Uterus (tissue), 4 donors: ENCODE data around the gene SMAD5. TPM values are rescaled to one million over a fixed set of nuclear protein-coding genes. Genes with fewer than 3 reads are reported as not detected.

Source experiments
- DNase-seq, 2 donors: peaks; one replicate each; pipeline ENCODE4 v3.0.0-alpha.2; 2019 to 2020
- H3K27ac ChIP-seq, 2 donors: fragments of 200-600 bp; sonication (generic); 1 replicate in 1 of 2; 2 replicates in 1 of 2; pipeline ENCODE4 v1.5.1; 2016 to 2018
- H3K27me3 ChIP-seq, 2 donors: fragments of 200-600 bp; sonication (generic); one replicate each; pipeline ENCODE4 v1.5.1; 2018 to 2019; ENCODE audit warnings: control low read depth in 1 of 2
- H3K36me3 ChIP-seq, 2 donors: fragments of 200-600 bp; sonication (generic); one replicate each; pipeline ENCODE4 v1.5.1; 2019; ENCODE audit warnings: control low read depth in 1 of 2
- H3K4me1 ChIP-seq, 2 donors: fragments of 200-600 bp; sonication (generic); one replicate each; pipeline ENCODE4 v1.5.1; 2018 to 2019; ENCODE audit warnings: control low read depth in 1 of 2
- H3K4me3 ChIP-seq, 2 donors: fragments of 200-600 bp; sonication (generic); 1 replicate in 1 of 2; 2 replicates in 1 of 2; pipeline ENCODE4 v1.5.1; 2018 to 2019; ENCODE audit warnings: mild to moderate bottlenecking in 1 of 2
- H3K9me3 ChIP-seq, 2 donors: fragments of 200-600 bp; sonication (generic); one replicate each; pipeline ENCODE4 v1.5.1; 2019; ENCODE audit warnings: control low read depth in 1 of 2
- CTCF ChIP-seq, 4 experiments: fragments of 200-600 bp in 2 of 4; fragments of 450-650 bp in 2 of 4; sonication (generic) in 2 of 4; IDR thresholded peaks; one replicate each; pipeline ENCODE4 v1.5.1; 2016 to 2019; ENCODE audit warnings: antibody characterized with exemption in 4 of 4, mild to moderate bottlenecking in 2 of 4, moderate library complexity in 1 of 4
- POLR2A ChIP-seq, 2 donors: fragments of 450-650 bp; IDR thresholded peaks; one replicate each; pipeline ENCODE4 v1.6.1; 2016; ENCODE audit warnings: antibody characterized with exemption in 2 of 2, mild to moderate bottlenecking in 1 of 2, moderate library complexity in 1 of 2
- intact Hi-C: fragments of 100-400 bp; cut with DNase I; formaldehyde crosslinking; loops from one replicate; pipeline ENCODE4 v1.15.1; 2023; ENCODE audit warnings: low total_unique reads
- total RNA-seq, 4 donors: library from RNA; depleted of rRNA in 3 of 4; stranded (reverse); fragments of >200 nt in 3 of 4; gene quantifications; one replicate each; pipeline versions ENCODE4 v1.1.0 to v1.2.4, GENCODE V29; 2014 to 2023
- donor health status: DM: yes; HTN: yes; CAD: no.

Gene SMAD5
- total RNA-seq, 4 donors from 2014 or later: 33.0 to 193 (median 102) TPM

GRCh38 chr5:136222580-136223235, 90.1 kb downstream of the SMAD5 start:
- H3K4me1 ChIP-seq: no peaks in the 10 kb centered on the region
- H3K4me3 ChIP-seq: no peak overlapping the region
- DNase-seq: no peak
- no peaks in the 10 kb centered on the region for H3K9me3 ChIP-seq
- H3K27me3 ChIP-seq: no peaks in the 10 kb centered on the region
- TF ChIP-seq CTCF (IDR thresholded peaks at IDR 0.05): no peak
- TF ChIP-seq POLR2A (IDR thresholded peaks at IDR 0.05): no peak
- intact Hi-C loops: no loop called here
- no peaks in the 10 kb centered on the region for H3K36me3 ChIP-seq
- H3K27ac ChIP-seq: no peak overlapping the region

- Histone ChIP-seq H3K4me3 (no peak overlapping the region), H3K4me1 (no peaks in the 10 kb centered on the region), H3K9me3 (no peaks in the 10 kb centered on the region), H3K27me3 (no peaks in the 10 kb centered on the region), H3K36me3 (no peaks in the 10 kb centered on the region), H3K27ac (no peak overlapping the region)
- DNase-seq: no peak
- intact Hi-C loops: no loop called here
- TF ChIP-seq POLR2A (IDR thresholded peaks at IDR 0.05) (no peak), CTCF (IDR thresholded peaks at IDR 0.05) (no peak)
These were observed 93.2 kb downstream of the SMAD5 start for GRCh38 chr5:136225796-136226195.

- H3K4me3 ChIP-seq: no peak overlapping the region
- no peak overlapping the region for H3K27ac ChIP-seq
- intact Hi-C loops: no loop called here
- DNase-seq: no peak
- no peaks in the 10 kb centered on the region for H3K36me3 ChIP-seq
- H3K4me1 ChIP-seq: no peaks in the 10 kb centered on the region
- TF ChIP-seq POLR2A (IDR thresholded peaks at IDR 0.05) (no peak), CTCF (IDR thresholded peaks at IDR 0.05) (no peak)
- no peaks in the 10 kb centered on the region for H3K9me3 ChIP-seq
- no peaks in the 10 kb centered on the region for H3K27me3 ChIP-seq
These were observed 93.8 kb downstream of the SMAD5 start for GRCh38 chr5:136226401-136226800.

- Histone ChIP-seq H3K36me3 (no peaks in the 10 kb centered on the region), H3K4me3 (no peak overlapping the region), H3K27me3 (no peaks in the 10 kb centered on the region), H3K27ac (no peak overlapping the region), H3K4me1 (no peaks in the 10 kb centered on the region), H3K9me3 (no peaks in the 10 kb centered on the region)
- TF ChIP-seq CTCF (IDR thresholded peaks at IDR 0.05) (no peak), POLR2A (IDR thresholded peaks at IDR 0.05) (no peak)
- no peak for DNase-seq
- intact Hi-C loops: no loop called here
These were observed 95.6 kb downstream of the SMAD5 start for GRCh38 chr5:136228136-136228757.

- no peak for DNase-seq
- no peaks in the 10 kb centered on the region for H3K27me3 ChIP-seq
- no peak overlapping the region for H3K27ac ChIP-seq
- intact Hi-C loops: no loop called here
- TF ChIP-seq CTCF (IDR thresholded peaks at IDR 0.05): no peak
- TF ChIP-seq POLR2A (IDR thresholded peaks at IDR 0.05): no peak
- H3K4me3 ChIP-seq: no peak overlapping the region
- H3K36me3 ChIP-seq: no peaks in the 10 kb centered on the region
- H3K9me3 ChIP-seq: no peaks in the 10 kb centered on the region
- no peaks in the 10 kb centered on the region for H3K4me1 ChIP-seq
These were observed 97.5 kb downstream of the SMAD5 start for GRCh38 chr5:136230176-136230575.
